ENCODE data around the gene LCMT1. TPM values are rescaled to one million over a fixed set of nuclear protein-coding genes. Genes with fewer than 3 reads are reported as not detected.

LCMT1 gene
- total RNA-seq, 1 donor from 2014 or later: 41.1 TPM

GRCh38 chr16:25080420-25081131 is 31.0 kb upstream of the LCMT1 start:
- intact Hi-C loops (cut with micrococcal nuclease): no loop called here
- no peak for DNase-seq

DNA sequence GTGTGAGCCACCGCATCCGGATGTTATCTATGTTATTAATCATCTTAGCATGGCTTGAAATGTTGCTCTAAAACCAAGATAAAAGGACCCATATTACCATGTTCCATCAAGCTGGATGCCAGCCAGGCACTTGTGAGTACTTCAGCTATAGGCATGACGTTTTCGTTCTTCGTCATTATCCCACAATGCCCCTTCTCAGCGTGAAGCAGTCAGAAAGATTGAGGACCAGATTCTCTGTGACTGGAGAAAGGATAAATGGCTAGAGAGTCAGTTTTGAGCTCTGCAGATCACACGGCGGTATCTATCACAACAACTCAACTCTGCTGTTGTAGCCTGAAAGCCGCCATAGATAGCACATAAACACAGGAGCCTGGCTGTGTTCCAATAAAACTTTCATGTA is 29.8 kb upstream of the LCMT1 start:
- intact Hi-C loops (cut with micrococcal nuclease): no loop called here
- no peaks in the 10 kb centered on the region for H3K27me3 ChIP-seq (ENCODE audit: low read depth)
- H3K9me3 ChIP-seq (replicated peaks): no peaks in the 10 kb centered on the region
- no peak for DNase-seq
- H3K4me3 ChIP-seq: no peak overlapping the region
- TF ChIP-seq CTCF (IDR thresholded peaks at IDR 0.05; ENCODE audit: borderline replicate concordance): no peak
- H3K36me3 ChIP-seq: no peaks in the 10 kb centered on the region
- H3K27ac ChIP-seq (replicated peaks): no peak overlapping the region
- H3K4me1 ChIP-seq: no peaks in the 10 kb centered on the region

More at GRCh38 chr16:25080420-25081131, 31.0 kb upstream of the LCMT1 start:
- Histone ChIP-seq H3K27ac (replicated peaks) (no peak overlapping the region), H3K9me3 (replicated peaks) (no peaks in the 10 kb centered on the region), H3K27me3 (ENCODE audit: low read depth) (no peaks in the 10 kb centered on the region), H3K36me3 (no peaks in the 10 kb centered on the region), H3K4me1 (no peaks in the 10 kb centered on the region), H3K4me3 (no peak overlapping the region)
- TF ChIP-seq CTCF (IDR thresholded peaks at IDR 0.05; ENCODE audit: borderline replicate concordance): no peak

DNA sequence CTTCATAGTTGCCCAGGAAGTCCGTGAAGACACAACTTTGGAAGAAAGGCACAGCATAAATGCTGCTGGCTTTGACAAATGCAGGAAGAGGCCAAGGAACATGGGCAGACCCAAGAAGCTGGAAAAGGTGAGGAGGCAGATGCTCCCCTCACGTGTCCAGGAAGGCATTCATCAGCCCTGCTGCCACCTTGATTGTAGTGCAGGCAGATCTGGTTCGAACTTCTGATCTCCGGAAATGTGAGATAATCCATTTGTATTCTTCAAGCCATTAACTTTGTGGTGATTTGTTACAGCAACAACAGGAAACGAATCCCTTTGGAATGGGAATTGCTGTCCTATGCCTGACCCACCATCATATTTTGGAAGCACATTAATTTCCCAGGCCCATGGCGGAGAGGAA is 28.5 kb upstream of the LCMT1 start:
- H3K4me1 ChIP-seq: no peaks in the 10 kb centered on the region
- H3K27me3 ChIP-seq (ENCODE audit: low read depth): no peaks in the 10 kb centered on the region
- no peak overlapping the region for H3K27ac ChIP-seq (replicated peaks)
- TF ChIP-seq CTCF (IDR thresholded peaks at IDR 0.05; ENCODE audit: borderline replicate concordance): no peak
- intact Hi-C loops (cut with micrococcal nuclease): no loop called here
- no peak for DNase-seq
- H3K4me3 ChIP-seq: no peak overlapping the region
- H3K9me3 ChIP-seq (replicated peaks): no peaks in the 10 kb centered on the region
- no peaks in the 10 kb centered on the region for H3K36me3 ChIP-seq

- no peak overlapping the region for H3K4me3 ChIP-seq
- intact Hi-C loops (cut with micrococcal nuclease): no loop called here
- H3K9me3 ChIP-seq (replicated peaks): no peaks in the 10 kb centered on the region
- H3K36me3 ChIP-seq: no peaks in the 10 kb centered on the region
- no peak for TF ChIP-seq CTCF (IDR thresholded peaks at IDR 0.05; ENCODE audit: borderline replicate concordance)
- DNase-seq: no peak
- H3K27me3 ChIP-seq (ENCODE audit: low read depth): no peaks in the 10 kb centered on the region
- H3K27ac ChIP-seq (replicated peaks): no peak overlapping the region
- H3K4me1 ChIP-seq: no peaks in the 10 kb centered on the region
These were observed 27.8 kb upstream of the LCMT1 start for GRCh38 chr16:25083701-25084100.

DNA sequence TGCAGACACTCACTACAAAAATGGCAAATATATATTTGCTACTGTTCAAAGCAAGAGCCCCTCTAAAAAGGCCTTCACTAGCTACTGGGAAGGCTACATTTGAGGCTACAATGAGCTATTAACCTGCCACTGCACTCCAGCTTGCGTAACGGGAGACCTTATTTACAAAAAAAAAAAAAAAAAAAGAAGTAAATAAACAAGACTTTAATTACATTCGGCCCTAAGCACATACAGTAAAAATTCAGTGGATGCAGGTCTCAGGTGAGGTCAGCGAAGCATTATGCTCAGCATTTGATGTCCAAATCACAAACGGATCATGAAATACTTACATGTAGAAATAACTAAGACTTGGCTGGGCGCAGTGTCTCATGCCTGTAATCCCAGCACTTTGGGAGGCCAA is 26.7 kb upstream of the LCMT1 start:
- DNase-seq: no peak
- H3K36me3 ChIP-seq: no peaks in the 10 kb centered on the region
- H3K27ac ChIP-seq (replicated peaks): no peak overlapping the region
- no peaks in the 10 kb centered on the region for H3K27me3 ChIP-seq (ENCODE audit: low read depth)
- no peaks in the 10 kb centered on the region for H3K4me1 ChIP-seq
- H3K9me3 ChIP-seq (replicated peaks): no peaks in the 10 kb centered on the region
- no peak overlapping the region for H3K4me3 ChIP-seq
- TF ChIP-seq CTCF (IDR thresholded peaks at IDR 0.05; ENCODE audit: borderline replicate concordance): no peak
- intact Hi-C loops (cut with micrococcal nuclease): no loop called here
